GM12878 (cell line): ENCODE results near the gene PTMA.

Experiments
- CTCF ChIP-seq, 3 experiments: IDR thresholded peaks in 2 of 3; conservative IDR thresholded peaks in 1 of 3; 2 replicates each; pipeline ENCODE4 v1.5.1; 2011; ENCODE audit warnings: low read depth in 3 of 3, low read length in 3 of 3, mild to moderate bottlenecking in 3 of 3, control low read depth in 2 of 3, moderate library complexity in 2 of 3, inconsistent platforms in 1 of 3, mixed read lengths in 1 of 3; ENCODE audit not compliant: control insufficient read depth in 2 of 3, insufficient read depth in 1 of 3; ENCODE audit errors: extremely low read depth in 1 of 3
- EP300 ChIP-seq, 2 experiments: fragments of 150-350 bp in 1 of 2; IDR thresholded peaks; 2 replicates each; pipeline ENCODE4 v1.6.1; 2011 to 2012; ENCODE audit warnings: low read depth in 2 of 2, low read length in 2 of 2, borderline replicate concordance in 1 of 2, improper control_type of control experiment in 1 of 2, inconsistent platforms in 1 of 2; ENCODE audit not compliant: control insufficient read depth in 1 of 2
- KDM1A ChIP-seq: fragments of 200-600 bp; sonication (generic); IDR thresholded peaks from 2 replicates; pipeline ENCODE4 v1.6.1; 2016; ENCODE audit warnings: borderline replicate concordance
- MAX ChIP-seq: IDR thresholded peaks from 2 replicates; pipeline ENCODE4 v1.6.1; 2012; ENCODE audit warnings: low read depth, low read length, improper control_type of control experiment
- MXI1 ChIP-seq: fragments of 150-350 bp; IDR thresholded peaks from 2 replicates; pipeline ENCODE4 v1.6.1; 2011; ENCODE audit warnings: low read depth, mild to moderate bottlenecking, inconsistent platforms, low read length, improper control_type of control experiment
- MYC ChIP-seq: IDR thresholded peaks from 2 replicates; pipeline ENCODE4 v1.6.1; 2011; ENCODE audit warnings: mild to moderate bottlenecking, low read length, moderate library complexity, inconsistent platforms; ENCODE audit not compliant: insufficient read depth, insufficient replicate concordance, insufficient read length, severe bottlenecking
- NBN ChIP-seq: fragments of 450-650 bp; IDR thresholded peaks from 2 replicates; pipeline ENCODE4 v1.6.1; 2016
- NRF1 ChIP-seq: conservative IDR thresholded peaks from 2 replicates; pipeline ENCODE4 v1.6.1; 2011; ENCODE audit warnings: mild to moderate bottlenecking, low read depth, low read length, improper control_type of control experiment
- PBX3 ChIP-seq: IDR thresholded peaks from 2 replicates; pipeline ENCODE4 v1.6.1; 2011; ENCODE audit warnings: mild to moderate bottlenecking, low read depth, low read length, moderate library complexity; ENCODE audit not compliant: insufficient replicate concordance
- POLR2A ChIP-seq: IDR thresholded peaks from 2 replicates; pipeline ENCODE4 v1.6.1; 2011; ENCODE audit warnings: low read depth, mild to moderate bottlenecking, low read length
- POLR2AphosphoS2 ChIP-seq: IDR thresholded peaks from 2 replicates; pipeline ENCODE4 v1.6.1; 2011; ENCODE audit warnings: low read depth, mild to moderate bottlenecking, low read length, improper control_type of control experiment, moderate library complexity
- TAF1 ChIP-seq: IDR thresholded peaks from 2 replicates; pipeline ENCODE4 v1.6.1; 2011; ENCODE audit warnings: mild to moderate bottlenecking, low read depth, low read length, borderline replicate concordance
- ZBTB40 ChIP-seq: fragments of 450-650 bp; IDR thresholded peaks from 2 replicates; pipeline ENCODE4 v1.6.1; 2016; ENCODE audit warnings: mild to moderate bottlenecking, moderate library complexity, borderline replicate concordance
- ZSCAN29 ChIP-seq: fragments of 450-650 bp; IDR thresholded peaks from 2 replicates; pipeline ENCODE4 v1.6.1; 2017; ENCODE audit warnings: mild to moderate bottlenecking, moderate library complexity

- TF ChIP-seq POLR2A (peak; percentile 85), CTCF (IDR thresholded peaks at IDR 0.05 in 2 of 3, conservative IDR thresholded peaks at IDR 0.05 in 1 of 3; ENCODE audit: control insufficient read depth in 2 of 3, extremely low read depth in 1 of 3, insufficient read depth in 1 of 3, low read depth in 3 of 3, low read length in 3 of 3) (no peak), TAF1 (peak; percentile 73; the same call in 1 of the 2 replicates), NBN (peak; percentile 85; the same call in 1 of the 2 replicates), EP300 (IDR thresholded peaks at IDR 0.05; ENCODE audit: borderline replicate concordance in 1 of 2, control insufficient read depth in 1 of 2, low read depth in 2 of 2, low read length in 2 of 2) (peak; percentile 10 to 53; a peak in 1 of 4 replicates), KDM1A (no peak), POLR2AphosphoS2 (peak; percentile 83; the same call in 1 of the 2 replicates), MYC (peak; percentile 93), NRF1 (peak; percentile 87), MXI1 (peak; percentile 40; the same call in 1 of the 2 replicates), PBX3 (peak; percentile 55), ZBTB40 (peak; percentile 60), MAX (peak; percentile 86), ZSCAN29 (peak; percentile 98)
These were observed 46.1 kb upstream of the PTMA start for GRCh38 chr2:231662028-231662810.
